Inferior parietal cortex (tissue), 1 donor: Measurements from ENCODE around the gene SMAD7.

Source experiments
- DNase-seq: peaks from one replicate; pipeline ENCODE4 v3.0.0-alpha.2; 2016; ENCODE audit errors: extremely low spot score

SMAD7 gene

GRCh38 chr18:48914581-48915251, 36.0 kb downstream of the SMAD7 start:
- DNase-seq, result no peak

GRCh38 chr18:48913775-48914174, 37.0 kb downstream of the SMAD7 start:
- DNase-seq, result no peak

DNA sequence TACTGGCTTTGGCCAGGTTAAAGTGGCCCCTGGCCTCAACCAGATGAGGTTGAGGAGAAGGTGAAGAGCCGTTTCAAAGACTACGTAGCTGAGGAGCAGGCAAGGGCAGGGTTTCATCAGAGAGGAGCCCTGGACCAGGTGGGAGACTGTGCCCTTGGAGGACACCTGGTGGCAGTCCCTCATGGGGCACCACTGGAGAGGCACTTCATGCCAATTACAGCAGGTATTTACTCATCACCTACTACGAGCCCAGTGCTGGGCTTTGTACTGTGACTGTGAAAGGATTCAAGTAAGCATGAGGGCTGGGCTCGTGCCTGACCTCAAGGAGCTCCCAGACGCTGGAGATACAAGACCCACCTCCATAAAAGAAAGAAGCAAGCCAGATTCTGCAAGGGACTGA, 37.6 kb downstream of the SMAD7 start:
- DNase-seq, result no peak

GRCh38 chr18:48910972-48911545, 39.7 kb downstream of the SMAD7 start:
- no peak for DNase-seq

DNA sequence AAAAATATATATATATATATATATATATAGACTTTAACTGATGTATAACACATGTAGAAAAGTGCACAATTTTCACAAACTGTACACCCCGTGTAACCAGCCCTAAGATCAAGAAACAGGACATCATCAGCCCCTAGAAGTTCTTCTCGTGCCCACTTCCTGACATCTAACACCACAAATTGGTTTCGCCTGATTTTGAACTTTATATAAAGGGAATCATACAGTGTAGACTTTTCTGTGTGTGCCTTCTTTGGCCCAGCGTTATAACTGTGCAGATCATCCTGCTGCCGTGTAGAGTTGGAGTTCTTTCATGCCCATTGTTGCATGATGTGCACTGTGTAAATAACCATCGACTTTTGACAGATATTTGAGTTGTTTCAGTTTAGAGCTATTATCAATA, 41.0 kb downstream of the SMAD7 start:
- no peak for DNase-seq

DNA sequence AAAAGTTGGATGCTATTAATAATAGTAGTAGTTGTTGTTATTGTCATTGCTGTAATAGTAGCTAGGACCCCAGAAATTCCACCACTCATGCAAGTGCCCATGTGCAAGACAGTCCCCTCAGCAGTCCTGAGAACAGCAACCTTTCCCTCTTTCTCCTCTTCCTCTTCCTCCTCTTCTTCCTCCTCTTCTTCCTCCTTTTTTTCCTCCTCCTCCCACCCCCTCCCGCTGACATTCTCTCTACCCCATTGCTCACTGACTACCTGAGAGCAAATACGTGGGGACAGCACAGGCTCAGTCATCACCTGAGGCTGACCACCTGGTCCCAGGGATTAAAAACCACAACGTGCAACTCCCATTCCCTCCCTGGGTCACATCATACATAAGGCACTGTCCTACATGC, 41.8 kb downstream of the SMAD7 start:
- no peak for DNase-seq

DNA sequence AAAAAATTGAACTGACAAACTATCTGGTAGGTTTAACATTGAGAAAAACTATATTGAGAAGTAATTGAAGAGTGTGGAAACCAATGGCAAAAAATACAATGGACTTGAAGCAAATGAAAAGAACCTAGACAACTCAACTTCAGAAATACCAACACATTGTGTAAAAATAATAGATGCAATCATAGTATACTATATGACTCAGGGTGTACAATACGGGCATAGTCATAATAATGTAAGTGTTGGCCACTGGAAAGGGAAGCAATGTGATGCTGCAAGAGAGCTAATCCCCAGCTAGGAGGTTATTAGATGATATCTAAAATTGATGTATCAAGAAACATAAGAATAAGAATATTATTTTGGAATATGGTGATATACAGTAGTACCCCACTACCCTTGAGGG, 45.3 kb downstream of the SMAD7 start:
- DNase-seq, result no peak

DNA sequence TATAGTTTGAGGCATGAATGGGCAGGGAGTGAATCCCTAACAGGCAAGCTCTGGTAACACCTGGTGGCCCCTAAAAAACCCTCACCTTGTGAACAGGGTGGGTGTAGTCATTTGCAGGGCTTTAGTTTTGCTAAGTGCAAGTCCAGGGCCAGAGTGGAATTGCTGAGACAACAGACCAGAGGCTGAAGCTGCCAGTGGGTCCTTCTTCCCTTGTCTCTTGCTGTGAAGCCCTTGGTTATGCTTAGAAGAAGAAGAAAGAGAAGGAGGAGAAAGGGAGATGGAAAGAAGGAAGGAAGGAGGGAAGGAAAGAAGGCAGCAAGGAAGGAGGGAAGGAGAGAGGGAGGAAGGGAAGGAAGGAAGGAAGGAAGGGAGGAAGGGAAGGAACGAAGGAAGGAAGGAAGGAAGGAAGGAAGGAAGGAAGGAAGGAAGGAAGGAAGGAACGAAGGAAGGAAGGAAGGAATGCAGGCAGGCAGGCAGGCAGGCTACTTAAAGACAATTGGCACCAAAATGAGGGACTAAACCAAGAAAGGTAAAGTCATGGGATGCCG, 45.8 kb downstream of the SMAD7 start:
- no peak for DNase-seq

- no peak for DNase-seq
Observed at GRCh38 chr18:48904091-48904490, 46.7 kb downstream of the SMAD7 start.

GRCh38 chr18:48902856-48903601, 47.7 kb downstream of the SMAD7 start:
- DNase-seq, result no peak

GRCh38 chr18:48902023-48902855, 48.5 kb downstream of the SMAD7 start:
- no peak for DNase-seq

DNA sequence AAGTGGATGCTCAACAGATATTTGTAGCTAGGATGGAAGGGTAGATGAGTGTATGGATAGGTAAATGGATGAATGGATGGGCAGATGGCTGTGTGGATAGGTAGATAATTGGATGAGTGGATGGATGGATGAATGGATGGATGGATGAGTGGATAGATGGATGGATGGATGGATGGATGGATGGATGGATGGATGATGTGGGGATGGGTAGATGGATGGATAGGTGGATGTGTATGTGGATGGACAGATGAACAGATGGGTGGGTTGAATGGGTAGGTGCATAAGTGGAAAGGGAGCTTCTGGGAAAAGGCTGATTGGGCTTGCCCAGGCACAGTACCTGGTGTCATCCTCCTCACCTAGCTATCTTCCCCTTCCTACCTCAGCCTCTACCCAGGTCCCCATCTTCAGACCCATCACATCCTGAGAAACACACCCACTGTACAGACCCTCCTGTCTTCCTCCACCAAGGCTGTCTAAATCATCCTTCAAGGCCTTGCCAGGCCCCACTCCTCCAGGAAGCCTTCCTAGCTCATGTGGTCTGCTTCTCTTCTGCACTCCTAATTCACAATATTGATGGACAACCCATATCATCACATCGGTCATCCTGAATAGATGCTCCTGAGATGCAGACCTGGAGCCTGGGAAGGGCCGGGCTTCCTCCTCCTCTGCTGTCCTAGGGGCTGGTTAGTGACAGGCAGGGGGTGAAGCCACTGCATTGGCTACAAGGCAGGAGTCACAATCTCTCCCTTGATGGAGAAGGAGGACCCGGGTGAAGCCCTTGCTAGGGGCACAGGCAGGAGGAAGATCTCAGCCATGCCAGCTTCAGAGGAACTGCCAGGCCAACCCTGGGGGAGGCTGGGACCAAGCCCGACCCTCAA, 49.4 kb downstream of the SMAD7 start:
- DNase-seq, result no peak

- DNase-seq, result no peak
Observed at GRCh38 chr18:48900469-48900868, 50.3 kb downstream of the SMAD7 start.

DNA sequence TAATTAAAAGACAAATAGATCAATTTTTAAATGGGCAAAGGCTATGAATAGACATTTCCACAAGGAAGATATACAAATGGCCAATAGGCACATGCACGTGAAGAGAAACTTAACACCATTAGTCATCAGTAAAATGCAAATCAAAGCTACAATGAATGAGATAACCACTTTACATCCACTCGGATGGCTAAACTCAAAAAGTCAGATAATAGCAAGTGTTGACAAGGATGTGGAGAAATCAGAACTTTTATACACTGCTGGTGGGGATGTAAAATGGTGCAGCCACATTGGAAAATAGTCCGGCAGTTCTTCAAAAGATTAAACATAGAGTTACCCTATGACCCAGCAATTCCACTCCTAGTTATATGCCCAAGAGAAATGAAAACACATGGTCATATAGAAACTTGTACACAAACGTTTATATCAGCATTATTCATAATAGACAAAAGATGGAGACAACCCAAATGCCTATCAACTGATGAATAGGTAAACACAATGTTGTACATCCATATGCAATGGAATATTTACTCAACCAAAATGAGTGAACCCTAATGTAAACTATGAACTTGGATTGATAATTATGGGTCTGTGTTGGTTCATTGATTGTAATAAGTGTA, 51.1 kb downstream of the SMAD7 start:
- DNase-seq, result no peak

GRCh38 chr18:48898521-48898920, 52.2 kb downstream of the SMAD7 start:
- DNase-seq, result no peak

DNA sequence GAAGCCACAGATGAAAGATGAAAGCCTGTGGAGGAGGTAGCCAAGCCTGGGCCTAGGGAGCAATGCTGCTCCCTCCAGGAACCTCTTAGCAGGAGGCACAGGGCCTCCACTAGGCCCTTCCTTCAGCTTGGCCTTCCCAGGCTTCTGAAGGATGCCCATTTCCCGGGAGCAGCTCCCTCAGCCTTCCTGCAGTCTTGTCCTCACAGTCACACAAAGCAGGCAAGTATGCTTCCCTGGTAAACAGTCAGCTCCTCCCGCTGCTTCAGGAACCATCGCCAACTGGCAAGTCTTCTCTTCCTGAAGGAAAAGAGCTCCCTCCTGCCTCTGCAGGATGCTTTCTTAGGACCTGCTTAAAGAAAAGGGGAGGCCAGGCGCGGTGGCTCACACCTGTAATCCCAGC, 53.2 kb downstream of the SMAD7 start:
- DNase-seq, result no peak

DNA sequence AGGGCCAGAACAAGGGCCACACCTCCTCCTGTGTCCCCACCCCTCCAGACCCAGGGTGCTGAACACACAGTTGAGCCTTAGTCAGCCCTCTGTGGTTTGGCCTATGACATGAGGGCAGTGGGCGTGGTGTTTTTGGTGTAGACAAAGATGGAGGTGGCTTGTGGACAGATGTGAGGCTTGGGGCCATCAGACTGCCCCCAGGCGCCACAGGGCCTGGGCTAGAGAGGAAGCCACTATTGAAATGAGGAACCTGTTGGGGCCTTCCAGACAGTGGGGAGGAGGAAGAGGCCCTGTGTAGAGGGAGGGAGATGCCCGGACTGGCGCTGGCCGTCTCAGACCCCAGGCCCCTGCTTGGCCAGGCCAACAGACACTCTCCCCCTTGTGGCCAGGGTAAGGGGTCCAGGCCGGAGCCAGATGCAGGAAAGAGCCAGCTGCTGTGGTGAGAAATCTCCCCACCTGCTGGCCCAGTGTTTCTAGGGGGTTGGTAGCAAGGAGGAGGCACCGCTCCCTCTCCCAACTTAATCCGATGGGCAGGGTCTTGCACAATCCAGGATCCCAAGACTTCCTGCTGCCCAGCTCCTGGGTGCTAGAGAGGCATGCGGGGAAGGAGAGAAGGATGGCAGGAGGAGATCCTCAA, 53.8 kb downstream of the SMAD7 start:
- no peak for DNase-seq

DNA sequence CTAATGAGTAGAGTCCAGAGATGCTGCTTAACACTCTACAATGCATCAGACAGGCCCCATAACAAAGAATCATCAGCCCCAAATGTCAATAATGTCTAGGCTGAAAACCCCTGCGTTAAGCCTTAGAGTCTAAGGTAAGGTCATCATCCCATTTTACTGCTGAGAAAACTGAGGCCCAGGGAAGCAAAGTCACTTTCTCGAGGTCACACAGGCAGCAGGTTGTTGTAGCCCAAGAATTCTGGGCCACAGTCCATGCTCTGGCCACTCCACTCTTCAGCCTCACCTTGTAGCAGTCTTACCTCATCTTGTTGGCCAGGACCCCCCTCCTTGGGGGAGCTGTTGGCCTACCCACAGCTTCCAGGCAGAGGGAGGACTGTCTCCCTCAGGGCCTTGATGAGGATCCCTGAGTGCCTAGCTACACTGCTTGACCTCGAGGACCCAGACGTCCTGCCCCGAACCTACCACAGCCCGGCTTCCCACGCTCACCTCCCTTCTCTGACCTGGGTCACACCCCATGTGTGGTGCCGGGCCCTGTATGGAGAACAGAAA, 54.4 kb downstream of the SMAD7 start:
- no peak for DNase-seq

- no peak for DNase-seq
Observed at GRCh38 chr18:48894799-48895346, 55.9 kb downstream of the SMAD7 start.
